Liver (tissue), 9 donors: ENCODE measurements around the gene SHFL. TPM values are rescaled to one million over a fixed set of nuclear protein-coding genes. Genes with fewer than 3 reads are reported as not detected.

ENCODE experiments used
- DNase-seq: peaks from one replicate; pipeline ENCODE4 v3.0.0-alpha.2; 2017; ENCODE audit warnings: low spot score
- H3K27ac ChIP-seq, 2 donors: one replicate each; pipeline ENCODE4 v1.7.0; 2013; ENCODE audit warnings: inconsistent platforms in 2 of 2, low read length in 2 of 2, control low read depth in 1 of 2, low read depth in 1 of 2, mild to moderate bottlenecking in 1 of 2
- H3K27me3 ChIP-seq, 4 donors: one replicate each; pipeline versions ENCODE4 v1.6.1 to v1.7.0; 2013; ENCODE audit warnings: low read length in 3 of 4, inconsistent platforms in 1 of 4, mild to moderate bottlenecking in 1 of 4, moderate library complexity in 1 of 4; ENCODE audit not compliant: control insufficient read depth in 4 of 4, insufficient read depth in 4 of 4
- H3K36me3 ChIP-seq, 4 donors: one replicate each; pipeline versions ENCODE4 v1.6.1 to v1.7.0; 2013; ENCODE audit warnings: low read length in 3 of 4, mild to moderate bottlenecking in 3 of 4, low read depth in 1 of 4, moderate library complexity in 1 of 4; ENCODE audit not compliant: control insufficient read depth in 4 of 4, insufficient read depth in 3 of 4
- H3K4me1 ChIP-seq, 4 donors: one replicate each; pipeline versions ENCODE4 v1.6.1 to v1.7.0; 2013; ENCODE audit warnings: low read length in 3 of 4, mild to moderate bottlenecking in 3 of 4, moderate library complexity in 1 of 4; ENCODE audit not compliant: control insufficient read depth in 4 of 4, insufficient read depth in 4 of 4
- H3K4me3 ChIP-seq, 3 donors: one replicate each; pipeline versions ENCODE4 v1.6.1 to v1.7.0; 2013; ENCODE audit warnings: low read length in 3 of 3, control low read depth in 1 of 3, low read depth in 1 of 3, mild to moderate bottlenecking in 1 of 3
- H3K9ac ChIP-seq, 2 donors: one replicate each; pipeline ENCODE4 v1.7.0; 2013; ENCODE audit warnings: low read length in 2 of 2, mild to moderate bottlenecking in 2 of 2, moderate library complexity in 2 of 2, control low read depth in 1 of 2, low read depth in 1 of 2
- H3K9me3 ChIP-seq, 4 donors: one replicate each; pipeline versions ENCODE4 v1.6.1 to v1.7.0; 2013; ENCODE audit warnings: low read length in 3 of 4; ENCODE audit not compliant: control insufficient read depth in 4 of 4
- EGR1 ChIP-seq, 2 donors: IDR thresholded peaks; 2 replicates each; pipeline ENCODE4 v1.6.1; 2016 to 2018; ENCODE audit warnings: antibody characterized with exemption in 2 of 2, low read depth in 2 of 2
- FOXA2 ChIP-seq: IDR thresholded peaks from 2 replicates; pipeline ENCODE4 v1.6.1; 2016; ENCODE audit warnings: antibody characterized with exemption
- GABPA ChIP-seq, 2 donors: IDR thresholded peaks in 1 of 2; conservative IDR thresholded peaks in 1 of 2; 2 replicates each; pipeline ENCODE4 v1.6.1; 2016; ENCODE audit warnings: antibody characterized with exemption in 2 of 2, mild to moderate bottlenecking in 1 of 2, moderate library complexity in 1 of 2
- HNF4A ChIP-seq, 2 donors: conservative IDR thresholded peaks; 2 replicates each; pipeline ENCODE4 v1.6.1; 2016; ENCODE audit warnings: antibody characterized with exemption in 2 of 2, mild to moderate bottlenecking in 2 of 2
- JUND ChIP-seq, 2 donors: IDR thresholded peaks; 2 replicates each; pipeline ENCODE4 v1.6.1; 2016; ENCODE audit warnings: antibody characterized with exemption in 2 of 2
- RAD21 ChIP-seq, 2 donors: IDR thresholded peaks; 2 replicates each; pipeline ENCODE4 v1.6.1; 2016; ENCODE audit warnings: antibody characterized with exemption in 2 of 2, mild to moderate bottlenecking in 2 of 2
- RXRA ChIP-seq, 2 donors: IDR thresholded peaks; 2 replicates each; pipeline ENCODE4 v1.6.1; 2017 to 2018; ENCODE audit warnings: antibody characterized with exemption in 2 of 2, mild to moderate bottlenecking in 1 of 2
- SP1 ChIP-seq: IDR thresholded peaks from 2 replicates; pipeline ENCODE4 v1.6.1; 2018; ENCODE audit warnings: antibody characterized with exemption, mild to moderate bottlenecking
- TAF1 ChIP-seq: conservative IDR thresholded peaks from 2 replicates; pipeline ENCODE4 v1.6.1; 2016; ENCODE audit warnings: antibody characterized with exemption, mild to moderate bottlenecking
- YY1 ChIP-seq: IDR thresholded peaks from 2 replicates; pipeline ENCODE4 v1.6.1; 2016; ENCODE audit warnings: antibody characterized with exemption, mild to moderate bottlenecking
- WGBS: extraction: QIAGEN DNeasy Blood & Tissue Kit; methylation state at CpG from one replicate; pipeline ENCODE4 v1.1.7; 2013; 5-methylcytosine and 5-hydroxymethylcytosine counted together
- polyA plus RNA-seq, 2 donors: library from polyadenylated mRNA; stranded (reverse) in 1 of 2; unstranded in 1 of 2; fragments of 200-250 nt in 1 of 2; fragments of >200 nt in 1 of 2; fragmentation: Nextera tagmentation in 1 of 2; extraction: Ambion mirVana in 1 of 2; gene quantifications; one replicate each; pipeline versions ENCODE4 v1.2.1 to v1.2.3, GENCODE V29; 2013 to 2015
- total RNA-seq, 2 donors: library from RNA; depleted of rRNA; stranded (reverse); fragments of >200 nt; gene quantifications; one replicate each; pipeline ENCODE4 v1.2.3, GENCODE V29; 2014
- TF ChIP-seq, protein P1 (sequence below): IDR thresholded peaks from 2 replicates; pipeline ENCODE4 v1.6.1; 2016; ENCODE audit warnings: antibody characterized with exemption, mild to moderate bottlenecking
- TF ChIP-seq, protein P2 (sequence below): fragments of 150-350 bp; IDR thresholded peaks from 2 replicates; pipeline ENCODE4 v1.5.1; 2017; ENCODE audit warnings: improper control_type of control experiment, low read depth, low read length; ENCODE audit not compliant: missing input control
- TF ChIP-seq, protein P3 (sequence below): IDR thresholded peaks from 2 replicates; pipeline ENCODE4 v1.6.1; 2016; ENCODE audit warnings: antibody characterized with exemption
- TF ChIP-seq, protein P4 (sequence below): IDR thresholded peaks from 2 replicates; pipeline ENCODE4 v1.6.1; 2016; ENCODE audit warnings: antibody characterized with exemption
- donor health status: healthy.
- donor health status: healthy.
- donor health status: healthy.
- donor health status: healthy.
- donor health status: healthy.

The SHFL gene
- total and polyA plus RNA-seq, 4 donors, result 13.1 to 104 (median 84.7) TPM

- H3K36me3 ChIP-seq, result peaks cover 2 to 11% (median 4%) of the 10 kb centered on the region in 4 donors
- H3K9me3 ChIP-seq, result no peaks in the 10 kb centered on the region
- TF ChIP-seq, protein P1, sequence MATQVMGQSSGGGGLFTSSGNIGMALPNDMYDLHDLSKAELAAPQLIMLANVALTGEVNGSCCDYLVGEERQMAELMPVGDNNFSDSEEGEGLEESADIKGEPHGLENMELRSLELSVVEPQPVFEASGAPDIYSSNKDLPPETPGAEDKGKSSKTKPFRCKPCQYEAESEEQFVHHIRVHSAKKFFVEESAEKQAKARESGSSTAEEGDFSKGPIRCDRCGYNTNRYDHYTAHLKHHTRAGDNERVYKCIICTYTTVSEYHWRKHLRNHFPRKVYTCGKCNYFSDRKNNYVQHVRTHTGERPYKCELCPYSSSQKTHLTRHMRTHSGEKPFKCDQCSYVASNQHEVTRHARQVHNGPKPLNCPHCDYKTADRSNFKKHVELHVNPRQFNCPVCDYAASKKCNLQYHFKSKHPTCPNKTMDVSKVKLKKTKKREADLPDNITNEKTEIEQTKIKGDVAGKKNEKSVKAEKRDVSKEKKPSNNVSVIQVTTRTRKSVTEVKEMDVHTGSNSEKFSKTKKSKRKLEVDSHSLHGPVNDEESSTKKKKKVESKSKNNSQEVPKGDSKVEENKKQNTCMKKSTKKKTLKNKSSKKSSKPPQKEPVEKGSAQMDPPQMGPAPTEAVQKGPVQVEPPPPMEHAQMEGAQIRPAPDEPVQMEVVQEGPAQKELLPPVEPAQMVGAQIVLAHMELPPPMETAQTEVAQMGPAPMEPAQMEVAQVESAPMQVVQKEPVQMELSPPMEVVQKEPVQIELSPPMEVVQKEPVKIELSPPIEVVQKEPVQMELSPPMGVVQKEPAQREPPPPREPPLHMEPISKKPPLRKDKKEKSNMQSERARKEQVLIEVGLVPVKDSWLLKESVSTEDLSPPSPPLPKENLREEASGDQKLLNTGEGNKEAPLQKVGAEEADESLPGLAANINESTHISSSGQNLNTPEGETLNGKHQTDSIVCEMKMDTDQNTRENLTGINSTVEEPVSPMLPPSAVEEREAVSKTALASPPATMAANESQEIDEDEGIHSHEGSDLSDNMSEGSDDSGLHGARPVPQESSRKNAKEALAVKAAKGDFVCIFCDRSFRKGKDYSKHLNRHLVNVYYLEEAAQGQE, result no peak
- TF ChIP-seq EGR1 (IDR thresholded peaks at IDR 0.05; ENCODE audit: low read depth in 2 of 2), result no peak
- no peak for TF ChIP-seq RXRA (IDR thresholded peaks at IDR 0.05)
- no peak for TF ChIP-seq JUND (IDR thresholded peaks at IDR 0.05)
- no peak for TF ChIP-seq HNF4A (conservative IDR thresholded peaks at IDR 0.05)
- TF ChIP-seq, protein P2, sequence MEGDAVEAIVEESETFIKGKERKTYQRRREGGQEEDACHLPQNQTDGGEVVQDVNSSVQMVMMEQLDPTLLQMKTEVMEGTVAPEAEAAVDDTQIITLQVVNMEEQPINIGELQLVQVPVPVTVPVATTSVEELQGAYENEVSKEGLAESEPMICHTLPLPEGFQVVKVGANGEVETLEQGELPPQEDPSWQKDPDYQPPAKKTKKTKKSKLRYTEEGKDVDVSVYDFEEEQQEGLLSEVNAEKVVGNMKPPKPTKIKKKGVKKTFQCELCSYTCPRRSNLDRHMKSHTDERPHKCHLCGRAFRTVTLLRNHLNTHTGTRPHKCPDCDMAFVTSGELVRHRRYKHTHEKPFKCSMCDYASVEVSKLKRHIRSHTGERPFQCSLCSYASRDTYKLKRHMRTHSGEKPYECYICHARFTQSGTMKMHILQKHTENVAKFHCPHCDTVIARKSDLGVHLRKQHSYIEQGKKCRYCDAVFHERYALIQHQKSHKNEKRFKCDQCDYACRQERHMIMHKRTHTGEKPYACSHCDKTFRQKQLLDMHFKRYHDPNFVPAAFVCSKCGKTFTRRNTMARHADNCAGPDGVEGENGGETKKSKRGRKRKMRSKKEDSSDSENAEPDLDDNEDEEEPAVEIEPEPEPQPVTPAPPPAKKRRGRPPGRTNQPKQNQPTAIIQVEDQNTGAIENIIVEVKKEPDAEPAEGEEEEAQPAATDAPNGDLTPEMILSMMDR, result no peak
- no peak for TF ChIP-seq TAF1
- no peak for TF ChIP-seq GABPA (IDR thresholded peaks at IDR 0.05 in 1 of 2, conservative IDR thresholded peaks at IDR 0.05 in 1 of 2)
- TF ChIP-seq, protein P3, sequence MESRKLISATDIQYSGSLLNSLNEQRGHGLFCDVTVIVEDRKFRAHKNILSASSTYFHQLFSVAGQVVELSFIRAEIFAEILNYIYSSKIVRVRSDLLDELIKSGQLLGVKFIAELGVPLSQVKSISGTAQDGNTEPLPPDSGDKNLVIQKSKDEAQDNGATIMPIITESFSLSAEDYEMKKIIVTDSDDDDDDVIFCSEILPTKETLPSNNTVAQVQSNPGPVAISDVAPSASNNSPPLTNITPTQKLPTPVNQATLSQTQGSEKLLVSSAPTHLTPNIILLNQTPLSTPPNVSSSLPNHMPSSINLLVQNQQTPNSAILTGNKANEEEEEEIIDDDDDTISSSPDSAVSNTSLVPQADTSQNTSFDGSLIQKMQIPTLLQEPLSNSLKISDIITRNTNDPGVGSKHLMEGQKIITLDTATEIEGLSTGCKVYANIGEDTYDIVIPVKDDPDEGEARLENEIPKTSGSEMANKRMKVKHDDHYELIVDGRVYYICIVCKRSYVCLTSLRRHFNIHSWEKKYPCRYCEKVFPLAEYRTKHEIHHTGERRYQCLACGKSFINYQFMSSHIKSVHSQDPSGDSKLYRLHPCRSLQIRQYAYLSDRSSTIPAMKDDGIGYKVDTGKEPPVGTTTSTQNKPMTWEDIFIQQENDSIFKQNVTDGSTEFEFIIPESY, result no peak
- TF ChIP-seq, protein P4, sequence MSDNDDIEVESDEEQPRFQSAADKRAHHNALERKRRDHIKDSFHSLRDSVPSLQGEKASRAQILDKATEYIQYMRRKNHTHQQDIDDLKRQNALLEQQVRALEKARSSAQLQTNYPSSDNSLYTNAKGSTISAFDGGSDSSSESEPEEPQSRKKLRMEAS, result no peak
- no peak for TF ChIP-seq FOXA2
- no peak for TF ChIP-seq SP1
- TF ChIP-seq YY1, result no peak
- TF ChIP-seq RAD21 (IDR thresholded peaks at IDR 0.05), result no peak
- H3K27me3 ChIP-seq, result no peaks in the 10 kb centered on the region
- no peak overlapping the region for H3K27ac ChIP-seq
- WGBS, result 88% methylated on average over 6 of the region's 6 CpGs
- H3K4me3 ChIP-seq, result no peak overlapping the region
- H3K4me1 ChIP-seq, result peaks cover 4 to 13% (median 10%) of the 10 kb centered on the region in 4 donors
- DNase-seq, result no peak
- H3K9ac ChIP-seq, result no peak overlapping the region
Measured at GRCh38 chr19:10122045-10122444, 35.9 kb downstream of the SHFL start.

DNA sequence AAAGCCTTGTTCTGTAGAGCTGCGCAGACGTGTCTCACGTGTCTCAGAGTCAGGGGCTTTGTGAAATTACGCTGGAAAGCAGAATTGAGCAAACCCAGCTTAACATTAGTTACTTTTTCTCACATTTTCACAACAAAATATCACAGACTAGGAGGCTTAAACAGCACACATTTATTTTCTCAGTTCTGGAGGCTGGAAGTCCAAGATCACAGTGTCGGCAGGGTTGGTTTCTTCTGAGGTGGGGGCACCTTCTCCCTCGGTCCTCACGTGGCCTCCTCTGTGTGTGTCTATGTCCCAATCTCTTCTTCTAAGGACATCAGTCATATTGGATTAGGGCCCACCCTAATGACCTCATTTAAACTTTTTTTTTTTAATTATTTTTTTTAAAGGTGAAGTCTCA is 38.3 kb downstream of the SHFL start:
- H3K4me3 ChIP-seq, result no peak overlapping the region
- WGBS, result 96% methylated on average over 7 of the region's 7 CpGs
- DNase-seq, result no peak

More for the DNA sequence above, 38.3 kb downstream of the SHFL start:
- H3K27ac ChIP-seq, result no peak overlapping the region
- no peak overlapping the region for H3K9ac ChIP-seq
- peaks cover 0 to 3% (median 0%) of the 10 kb centered on the region in 4 donors for H3K36me3 ChIP-seq
- H3K4me1 ChIP-seq, result peaks cover 0 to under 1% (median 0%) of the 10 kb centered on the region in 4 donors
- TF ChIP-seq GABPA (IDR thresholded peaks at IDR 0.05 in 1 of 2, conservative IDR thresholded peaks at IDR 0.05 in 1 of 2) (no peak), RAD21 (IDR thresholded peaks at IDR 0.05) (no peak)
- TF ChIP-seq, protein P4, result no peak
- no peaks in the 10 kb centered on the region for H3K27me3 ChIP-seq
- no peaks in the 10 kb centered on the region for H3K9me3 ChIP-seq
